Mesendoderm (in vitro differentiated cells): ENCODE measurements around the gene ERC2.

Experiments
- DNase-seq: peaks from one replicate; pipeline ENCODE4 v3.0.0; 2013
- H2AK5ac ChIP-seq: 2 replicates; pipeline ENCODE4 v1.6.1; 2013; ENCODE audit warnings: low read length, inconsistent platforms
- H2BK120ac ChIP-seq: 2 replicates; pipeline ENCODE4 v1.6.1; 2013; ENCODE audit warnings: low read depth, mild to moderate bottlenecking, low read length, moderate library complexity, mixed read lengths
- H2BK15ac ChIP-seq: replicated peaks from 2 replicates; pipeline ENCODE4 v1.6.1; 2013; ENCODE audit warnings: low read depth, mild to moderate bottlenecking, moderate library complexity
- H2BK5ac ChIP-seq: 2 replicates; pipeline ENCODE4 v1.6.1; 2013; ENCODE audit warnings: low read length, inconsistent platforms
- H3K18ac ChIP-seq: 2 replicates; pipeline ENCODE4 v1.6.1; 2013; ENCODE audit warnings: mild to moderate bottlenecking, low read length, mixed read lengths
- H3K23ac ChIP-seq: one replicate; pipeline ENCODE4 v1.6.1; 2013; ENCODE audit warnings: low read length
- H3K27ac ChIP-seq: 2 replicates; pipeline ENCODE4 v1.5.1; 2013; ENCODE audit warnings: low read depth, mild to moderate bottlenecking, inconsistent platforms, low read length, moderate library complexity
- H3K27me3 ChIP-seq: 2 replicates; pipeline ENCODE4 v1.6.1; 2013; ENCODE audit warnings: low read length, control low read depth, mild to moderate bottlenecking, inconsistent platforms; ENCODE audit not compliant: insufficient read depth, poor library complexity
- H3K36me3 ChIP-seq: 2 replicates; pipeline ENCODE4 v1.6.1; 2013; ENCODE audit warnings: low read length, inconsistent platforms; ENCODE audit not compliant: control insufficient read depth, insufficient read depth
- H3K4ac ChIP-seq: one replicate; pipeline ENCODE4 v1.6.1; 2013; ENCODE audit warnings: low read depth, mild to moderate bottlenecking, low read length, moderate library complexity
- H3K4me1 ChIP-seq: 2 replicates; pipeline ENCODE4 v1.6.1; 2013; ENCODE audit warnings: low read depth, low read length, inconsistent platforms; ENCODE audit not compliant: control insufficient read depth
- H3K4me2 ChIP-seq: 2 replicates; pipeline ENCODE4 v1.6.1; 2013; ENCODE audit warnings: low read length
- H3K4me3 ChIP-seq: 2 replicates; pipeline ENCODE4 v1.5.1; 2013; ENCODE audit warnings: mild to moderate bottlenecking, low read length
- H3K56ac ChIP-seq: one replicate; pipeline ENCODE4 v1.6.1; 2013; ENCODE audit warnings: low read length
- H3K79me1 ChIP-seq: 2 replicates; pipeline ENCODE4 v1.6.1; 2013; ENCODE audit warnings: low read length, inconsistent platforms
- H3K79me2 ChIP-seq: 2 replicates; pipeline ENCODE4 v1.6.1; 2013; ENCODE audit warnings: mild to moderate bottlenecking, low read length; ENCODE audit not compliant: control insufficient read depth, insufficient read depth
- H3K9ac ChIP-seq: 2 replicates; pipeline ENCODE4 v1.6.1; 2013; ENCODE audit warnings: low read length, inconsistent platforms
- H4K5ac ChIP-seq: one replicate; pipeline ENCODE4 v1.6.1; 2013; ENCODE audit warnings: low read length
- H4K8ac ChIP-seq: one replicate; pipeline ENCODE4 v1.6.1; 2013; ENCODE audit warnings: low read depth, mild to moderate bottlenecking, control low read depth, low read length, moderate library complexity
- WGBS: extraction: QIAGEN DNeasy Blood & Tissue Kit; methylation state at CpG from one replicate; pipeline ENCODE4 v1.1.7; 2013; ENCODE audit warnings: low lambda C conversion rate, missing lambda C conversion rate; ENCODE audit not compliant: insufficient coverage; ENCODE audit errors: extremely low coverage; 5-methylcytosine and 5-hydroxymethylcytosine counted together

Gene ERC2

GRCh38 chr3:56320883-56321282, 147.4 kb downstream of the ERC2 start:
- no peak overlapping the region for H2AK5ac ChIP-seq
- H3K4me1 ChIP-seq: peaks cover 5% of the 10 kb centered on the region
- H3K36me3 ChIP-seq: no peaks in the 10 kb centered on the region
- no peaks in the 10 kb centered on the region for H3K79me1 ChIP-seq
- no peaks in the 10 kb centered on the region for H3K79me2 ChIP-seq
- peak overlapping the region; percentile 31 for H3K56ac ChIP-seq
- H2BK15ac ChIP-seq: no peak overlapping the region
- H2BK120ac ChIP-seq: peak overlapping the region; percentile 6
- no peak overlapping the region for H3K9ac ChIP-seq
- H4K5ac ChIP-seq: no peak overlapping the region
- H3K4ac ChIP-seq: no peak overlapping the region
- H2BK5ac ChIP-seq: no peak overlapping the region
- no peak overlapping the region for H4K8ac ChIP-seq
- no peak overlapping the region for H3K18ac ChIP-seq
- no peak for DNase-seq
- no CpG with 5 or more reads among the region's 5 CpGs for WGBS
- H3K4me3 ChIP-seq: no peak overlapping the region
- no peak overlapping the region for H3K4me2 ChIP-seq
- no peak overlapping the region for H3K27ac ChIP-seq
- H3K23ac ChIP-seq: no peak overlapping the region
- no peaks in the 10 kb centered on the region for H3K27me3 ChIP-seq

DNA sequence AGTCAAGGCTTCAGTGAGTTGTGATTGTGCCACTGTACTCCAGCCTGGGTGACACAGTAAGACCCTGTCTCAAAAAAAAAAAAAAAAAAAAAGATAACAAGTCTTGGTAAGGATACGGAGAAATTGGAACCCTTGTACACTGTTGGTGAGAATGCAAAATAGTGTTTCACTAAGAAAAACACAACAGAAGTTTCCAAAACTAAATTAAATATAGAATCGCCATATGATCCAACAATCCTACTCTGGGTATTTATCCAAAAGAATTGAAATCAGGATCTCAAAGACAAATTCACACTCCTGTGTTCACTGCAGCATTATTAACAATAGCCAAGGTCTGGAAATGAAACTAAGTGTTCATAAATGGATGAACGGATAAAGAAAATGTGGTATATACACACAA, 149.4 kb downstream of the ERC2 start:
- Histone ChIP-seq H3K79me1 (no peaks in the 10 kb centered on the region), H3K79me2 (no peaks in the 10 kb centered on the region), H3K27ac (no peak overlapping the region), H3K4me2 (no peak overlapping the region), H3K4me1 (peaks cover 3% of the 10 kb centered on the region), H3K27me3 (no peaks in the 10 kb centered on the region), H3K18ac (no peak overlapping the region), H4K8ac (no peak overlapping the region), H2BK15ac (no peak overlapping the region), H4K5ac (no peak overlapping the region), H3K9ac (no peak overlapping the region), H3K4me3 (no peak overlapping the region), H3K56ac (no peak overlapping the region), H2AK5ac (no peak overlapping the region), H2BK120ac (no peak overlapping the region), H3K23ac (no peak overlapping the region), H2BK5ac (no peak overlapping the region), H3K36me3 (no peaks in the 10 kb centered on the region), H3K4ac (no peak overlapping the region)
- DNase-seq: no peak
- no CpG with 5 or more reads among the region's 3 CpGs for WGBS

DNA sequence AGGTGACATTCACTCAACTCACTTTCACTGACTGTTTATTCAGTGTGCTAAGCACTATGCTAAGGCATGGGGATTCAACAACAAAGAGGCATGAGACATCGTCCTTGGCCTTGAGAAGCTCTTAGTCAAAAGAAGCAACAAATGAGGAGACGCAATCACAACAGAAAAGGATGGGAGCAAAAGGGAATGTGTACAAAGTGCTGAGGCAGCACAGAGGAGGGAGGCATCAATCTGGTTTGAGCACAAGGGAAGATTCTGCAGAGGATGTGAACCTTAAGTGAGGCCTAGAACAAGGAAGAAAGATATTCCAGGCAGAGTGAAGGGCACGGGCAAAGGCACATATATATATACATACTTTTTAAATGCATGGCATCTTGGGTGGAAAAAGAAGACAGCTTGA, 151.3 kb downstream of the ERC2 start:
- Histone ChIP-seq H4K5ac (no peak overlapping the region), H2BK5ac (no peak overlapping the region), H3K4me1 (peaks cover 3% of the 10 kb centered on the region), H3K79me1 (no peaks in the 10 kb centered on the region), H3K27me3 (no peaks in the 10 kb centered on the region), H3K4me3 (no peak overlapping the region), H2AK5ac (no peak overlapping the region), H3K36me3 (no peaks in the 10 kb centered on the region), H3K56ac (no peak overlapping the region), H3K27ac (no peak overlapping the region), H3K18ac (no peak overlapping the region), H3K23ac (no peak overlapping the region), H3K9ac (no peak overlapping the region), H3K4me2 (no peak overlapping the region), H3K4ac (no peak overlapping the region), H2BK15ac (no peak overlapping the region), H3K79me2 (no peaks in the 10 kb centered on the region), H4K8ac (no peak overlapping the region), H2BK120ac (no peak overlapping the region)
- WGBS: no CpG with 5 or more reads among the region's 3 CpGs
- no peak for DNase-seq

DNA sequence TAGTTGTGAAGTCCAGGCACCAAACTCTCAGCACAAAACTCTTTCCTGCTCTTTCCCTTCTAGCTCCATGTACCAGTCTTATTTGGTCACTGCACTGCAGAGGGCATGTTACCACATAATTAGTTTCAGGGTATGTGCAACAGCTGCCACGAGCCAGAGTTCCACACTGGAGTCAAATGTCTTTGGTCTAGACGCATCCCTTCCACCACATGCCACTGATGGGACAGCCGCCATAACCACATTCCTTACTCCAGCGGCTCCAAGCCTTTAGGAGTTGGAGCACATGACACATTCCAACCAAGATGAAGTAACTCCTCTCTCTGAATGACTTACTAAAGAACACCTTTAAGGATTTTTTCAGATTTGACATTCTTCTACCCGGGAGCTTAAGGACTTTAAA, 153.4 kb downstream of the ERC2 start:
- H3K36me3 ChIP-seq: no peaks in the 10 kb centered on the region
- WGBS: no CpG with 5 or more reads among the region's 5 CpGs
- H3K18ac ChIP-seq: no peak overlapping the region
- H3K56ac ChIP-seq: no peak overlapping the region
- no peaks in the 10 kb centered on the region for H3K79me1 ChIP-seq
- H4K8ac ChIP-seq: no peak overlapping the region
- no peak overlapping the region for H2BK120ac ChIP-seq
- H3K9ac ChIP-seq: no peak overlapping the region
- no peaks in the 10 kb centered on the region for H3K79me2 ChIP-seq
- no peaks in the 10 kb centered on the region for H3K4me1 ChIP-seq
- no peak overlapping the region for H3K23ac ChIP-seq
- no peak overlapping the region for H4K5ac ChIP-seq
- H3K4me3 ChIP-seq: no peak overlapping the region
- H2BK15ac ChIP-seq: no peak overlapping the region
- peak; percentile 81 for DNase-seq
- H3K27ac ChIP-seq: no peak overlapping the region
- no peak overlapping the region for H2BK5ac ChIP-seq
- no peak overlapping the region for H2AK5ac ChIP-seq
- no peaks in the 10 kb centered on the region for H3K27me3 ChIP-seq
- H3K4ac ChIP-seq: no peak overlapping the region
- no peak overlapping the region for H3K4me2 ChIP-seq

- WGBS: no CpG with 5 or more reads among the region's 3 CpGs
- H2BK5ac ChIP-seq: no peak overlapping the region
Observed at GRCh38 chr3:56309465-56309864, 158.8 kb downstream of the ERC2 start.

DNA sequence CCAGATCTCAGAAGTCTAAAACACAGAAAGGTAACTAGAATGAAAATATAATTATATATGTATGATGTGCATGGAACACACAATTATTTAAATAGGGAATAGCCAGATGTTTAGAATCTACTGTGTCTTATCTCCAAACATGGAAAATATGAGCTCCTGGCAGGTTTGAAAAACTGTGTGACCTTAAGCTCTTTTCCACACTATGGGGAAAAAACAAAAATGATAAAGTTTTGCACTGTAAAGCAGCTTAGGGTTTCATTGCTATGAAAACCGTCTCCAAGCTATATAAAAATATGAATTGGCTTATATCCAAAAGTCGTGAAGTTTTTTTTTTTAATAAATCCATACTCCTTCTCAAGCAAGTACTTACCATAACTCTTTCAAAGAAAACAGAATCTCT, 159.8 kb downstream of the ERC2 start:
- no peak overlapping the region for H2BK5ac ChIP-seq
- H2BK120ac ChIP-seq: no peak overlapping the region
- no peak overlapping the region for H3K23ac ChIP-seq
- peaks cover under 1% of the 10 kb centered on the region for H3K4me1 ChIP-seq
- H2AK5ac ChIP-seq: no peak overlapping the region
- no peaks in the 10 kb centered on the region for H3K79me2 ChIP-seq
- no peak overlapping the region for H3K4me2 ChIP-seq
- H3K36me3 ChIP-seq: no peaks in the 10 kb centered on the region
- H3K56ac ChIP-seq: no peak overlapping the region
- no peaks in the 10 kb centered on the region for H3K79me1 ChIP-seq
- no peak overlapping the region for H3K4me3 ChIP-seq
- no peak overlapping the region for H2BK15ac ChIP-seq
- no peak overlapping the region for H3K27ac ChIP-seq
- no peak overlapping the region for H3K4ac ChIP-seq
- no peaks in the 10 kb centered on the region for H3K27me3 ChIP-seq
- no peak overlapping the region for H4K5ac ChIP-seq
- H3K9ac ChIP-seq: no peak overlapping the region
- no peak overlapping the region for H4K8ac ChIP-seq
- no CpG with 5 or more reads among the region's 2 CpGs for WGBS
- no peak for DNase-seq
- no peak overlapping the region for H3K18ac ChIP-seq

More at GRCh38 chr3:56309465-56309864, 158.8 kb downstream of the ERC2 start:
- Histone ChIP-seq H3K18ac (no peak overlapping the region), H4K5ac (no peak overlapping the region), H2BK15ac (no peak overlapping the region), H3K79me2 (no peaks in the 10 kb centered on the region), H3K9ac (no peak overlapping the region), H4K8ac (no peak overlapping the region), H3K79me1 (no peaks in the 10 kb centered on the region), H2AK5ac (no peak overlapping the region), H3K56ac (no peak overlapping the region), H3K27ac (no peak overlapping the region), H3K4me2 (no peak overlapping the region), H3K4me3 (no peak overlapping the region), H3K27me3 (no peaks in the 10 kb centered on the region), H3K4ac (no peak overlapping the region), H3K36me3 (no peaks in the 10 kb centered on the region), H3K4me1 (no peaks in the 10 kb centered on the region), H2BK120ac (no peak overlapping the region), H3K23ac (no peak overlapping the region)
- DNase-seq: no peak
